Brain microvascular endothelial cell (primary cell): ENCODE measurements around the gene IL23A.

Experiments used
- DNase-seq: peaks from one replicate; pipeline ENCODE4 v3.0.0-alpha.2; 2020
- H3K27ac ChIP-seq: fragments of 250-450 bp; sonication (Bioruptor Pico); 2 replicates; pipeline ENCODE4 v1.5.1; 2020; ENCODE audit warnings: mild to moderate bottlenecking, moderate library complexity
- H3K27me3 ChIP-seq: fragments of 250-450 bp; sonication (Bioruptor Pico); replicated peaks from 2 replicates; pipeline ENCODE4 v1.5.1; 2020; ENCODE audit warnings: mild to moderate bottlenecking
- H3K36me3 ChIP-seq: fragments of 250-450 bp; sonication (Bioruptor Pico); replicated peaks from 2 replicates; pipeline ENCODE4 v1.5.1; 2020; ENCODE audit warnings: mild to moderate bottlenecking
- H3K4me3 ChIP-seq: 2 replicates; pipeline ENCODE4 v1.5.1; 2011; ENCODE audit warnings: low read depth, mild to moderate bottlenecking, control low read depth, low read length, moderate library complexity
- in situ Hi-C: cut with HindIII; loops from 2 replicates; pipeline ENCODE4 v1.10.0; 2017; ENCODE audit warnings: low sequenced_read_pairs, low pct_ligation_motif_present
- TF ChIP-seq, protein P1 (sequence below): IDR thresholded peaks from 2 replicates; pipeline ENCODE4 v1.5.1; 2011; ENCODE audit warnings: low read depth, mild to moderate bottlenecking, moderate library complexity, low read length, control low read depth, inconsistent platforms; ENCODE audit errors: missing control alignments

The IL23A gene

DNA sequence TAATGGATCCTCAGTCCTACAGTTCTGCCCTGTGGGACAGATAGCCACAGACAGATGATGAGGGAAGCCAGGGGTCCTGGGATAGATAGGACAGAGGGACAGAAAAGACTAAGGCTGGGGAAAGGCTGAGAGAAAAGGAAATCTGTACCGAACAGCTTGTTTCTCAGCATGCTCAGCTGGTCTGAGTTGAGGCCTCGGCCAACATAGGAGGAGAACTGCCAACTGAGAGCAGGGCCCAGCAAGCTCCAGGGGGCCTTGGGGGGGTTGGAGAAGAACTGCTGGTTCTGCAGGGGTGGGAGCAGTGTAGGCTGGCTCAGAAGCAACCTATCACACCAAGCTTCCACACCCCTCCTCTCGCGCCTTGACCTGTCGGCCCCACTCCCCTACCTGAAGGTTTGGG, 10.1 kb downstream of the IL23A start:
- no peaks in the 10 kb centered on the region for H3K27me3 ChIP-seq
- in situ Hi-C loops = no loop called here
- TF ChIP-seq, protein P1, sequence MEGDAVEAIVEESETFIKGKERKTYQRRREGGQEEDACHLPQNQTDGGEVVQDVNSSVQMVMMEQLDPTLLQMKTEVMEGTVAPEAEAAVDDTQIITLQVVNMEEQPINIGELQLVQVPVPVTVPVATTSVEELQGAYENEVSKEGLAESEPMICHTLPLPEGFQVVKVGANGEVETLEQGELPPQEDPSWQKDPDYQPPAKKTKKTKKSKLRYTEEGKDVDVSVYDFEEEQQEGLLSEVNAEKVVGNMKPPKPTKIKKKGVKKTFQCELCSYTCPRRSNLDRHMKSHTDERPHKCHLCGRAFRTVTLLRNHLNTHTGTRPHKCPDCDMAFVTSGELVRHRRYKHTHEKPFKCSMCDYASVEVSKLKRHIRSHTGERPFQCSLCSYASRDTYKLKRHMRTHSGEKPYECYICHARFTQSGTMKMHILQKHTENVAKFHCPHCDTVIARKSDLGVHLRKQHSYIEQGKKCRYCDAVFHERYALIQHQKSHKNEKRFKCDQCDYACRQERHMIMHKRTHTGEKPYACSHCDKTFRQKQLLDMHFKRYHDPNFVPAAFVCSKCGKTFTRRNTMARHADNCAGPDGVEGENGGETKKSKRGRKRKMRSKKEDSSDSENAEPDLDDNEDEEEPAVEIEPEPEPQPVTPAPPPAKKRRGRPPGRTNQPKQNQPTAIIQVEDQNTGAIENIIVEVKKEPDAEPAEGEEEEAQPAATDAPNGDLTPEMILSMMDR = no peak
- no peak for DNase-seq
- H3K4me3 ChIP-seq = no peak overlapping the region
- no peak overlapping the region for H3K27ac ChIP-seq
- H3K36me3 ChIP-seq = peaks cover 84% of the 10 kb centered on the region

DNA sequence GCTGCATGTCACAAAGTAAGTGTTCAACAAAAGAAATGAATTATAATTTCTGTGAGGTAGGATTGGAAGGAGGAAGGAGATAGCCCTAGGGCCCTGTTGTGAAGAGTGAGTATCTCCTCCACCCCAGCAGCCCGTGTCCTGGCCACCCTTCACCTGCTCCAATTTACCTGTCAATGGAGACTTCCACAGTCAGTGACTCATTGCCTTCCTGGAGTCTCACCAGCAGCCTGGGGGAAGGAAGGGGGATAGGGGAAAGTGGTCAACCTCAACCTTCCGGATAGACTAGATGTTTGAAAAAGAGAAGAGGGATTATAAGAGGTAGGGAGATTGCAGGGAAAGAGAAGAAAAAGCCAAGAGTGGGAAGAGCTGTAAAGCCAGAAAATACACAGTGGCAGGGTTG, 12.0 kb downstream of the IL23A start:
- Histone ChIP-seq H3K27ac (no peak overlapping the region), H3K4me3 (no peak overlapping the region), H3K27me3 (no peaks in the 10 kb centered on the region), H3K36me3 (peaks cover 87% of the 10 kb centered on the region)
- no peak for DNase-seq
- in situ Hi-C loops = no loop called here
- TF ChIP-seq, protein P1 = no peak

DNA sequence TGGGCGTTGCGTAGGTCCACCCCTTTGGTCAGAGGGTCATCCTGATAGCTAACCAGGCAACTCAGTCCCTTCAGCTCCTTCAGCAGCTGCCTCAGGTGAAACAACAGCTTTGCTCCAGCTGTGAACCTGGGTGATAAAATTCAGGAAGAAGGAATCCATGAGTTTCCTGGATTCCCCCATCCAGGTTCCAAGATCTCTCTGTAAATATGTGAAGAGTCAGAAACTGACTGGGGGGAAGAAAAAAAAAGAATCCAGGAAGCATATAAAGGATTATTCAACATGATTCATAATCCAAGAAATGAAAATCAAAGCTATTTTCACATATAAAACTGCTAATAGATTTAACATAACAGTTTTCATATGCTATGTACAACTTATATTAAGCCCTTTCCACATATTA, 12.6 kb downstream of the IL23A start:
- in situ Hi-C loops = no loop called here
- Histone ChIP-seq H3K27ac (no peak overlapping the region), H3K36me3 (peaks cover 89% of the 10 kb centered on the region)

DNA sequence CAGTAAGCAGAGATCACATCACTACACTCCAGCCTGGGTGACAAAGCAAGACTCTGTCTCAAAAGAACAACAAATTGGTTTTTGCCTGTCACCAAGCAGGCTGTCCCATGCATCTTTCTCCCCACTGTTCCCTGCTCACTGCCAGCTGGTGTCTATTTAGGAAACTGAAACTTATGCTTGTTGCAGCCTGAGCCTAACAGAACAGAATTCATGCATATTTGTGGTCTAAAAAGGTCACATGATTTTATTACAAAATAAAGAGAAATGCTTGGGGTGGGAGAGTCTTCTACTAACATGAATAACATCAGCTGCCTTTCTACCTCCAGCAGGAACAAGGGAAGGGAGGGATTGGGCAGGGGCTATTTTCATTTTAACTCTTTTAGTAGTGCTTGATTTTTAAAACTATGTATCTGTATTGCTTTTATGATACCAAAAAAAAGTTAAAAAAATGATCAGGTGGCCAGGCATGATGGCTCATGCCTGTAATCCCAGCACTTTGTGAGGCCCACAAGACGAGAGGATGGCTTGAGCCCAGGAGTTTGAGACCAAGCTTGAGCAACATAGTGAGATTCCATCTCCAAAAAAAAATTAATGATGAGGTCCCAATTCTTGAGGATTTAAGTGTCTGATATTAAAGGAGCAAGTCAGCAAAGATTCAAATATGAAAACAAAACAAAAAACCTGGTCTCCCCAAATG, 20.3 kb downstream of the IL23A start:
- in situ Hi-C loops = no loop called here

More for the DNA sequence above, 12.6 kb downstream of the IL23A start:
- DNase-seq = no peak
- no peaks in the 10 kb centered on the region for H3K27me3 ChIP-seq
- TF ChIP-seq, protein P1 = no peak
- H3K4me3 ChIP-seq = no peak overlapping the region

DNA sequence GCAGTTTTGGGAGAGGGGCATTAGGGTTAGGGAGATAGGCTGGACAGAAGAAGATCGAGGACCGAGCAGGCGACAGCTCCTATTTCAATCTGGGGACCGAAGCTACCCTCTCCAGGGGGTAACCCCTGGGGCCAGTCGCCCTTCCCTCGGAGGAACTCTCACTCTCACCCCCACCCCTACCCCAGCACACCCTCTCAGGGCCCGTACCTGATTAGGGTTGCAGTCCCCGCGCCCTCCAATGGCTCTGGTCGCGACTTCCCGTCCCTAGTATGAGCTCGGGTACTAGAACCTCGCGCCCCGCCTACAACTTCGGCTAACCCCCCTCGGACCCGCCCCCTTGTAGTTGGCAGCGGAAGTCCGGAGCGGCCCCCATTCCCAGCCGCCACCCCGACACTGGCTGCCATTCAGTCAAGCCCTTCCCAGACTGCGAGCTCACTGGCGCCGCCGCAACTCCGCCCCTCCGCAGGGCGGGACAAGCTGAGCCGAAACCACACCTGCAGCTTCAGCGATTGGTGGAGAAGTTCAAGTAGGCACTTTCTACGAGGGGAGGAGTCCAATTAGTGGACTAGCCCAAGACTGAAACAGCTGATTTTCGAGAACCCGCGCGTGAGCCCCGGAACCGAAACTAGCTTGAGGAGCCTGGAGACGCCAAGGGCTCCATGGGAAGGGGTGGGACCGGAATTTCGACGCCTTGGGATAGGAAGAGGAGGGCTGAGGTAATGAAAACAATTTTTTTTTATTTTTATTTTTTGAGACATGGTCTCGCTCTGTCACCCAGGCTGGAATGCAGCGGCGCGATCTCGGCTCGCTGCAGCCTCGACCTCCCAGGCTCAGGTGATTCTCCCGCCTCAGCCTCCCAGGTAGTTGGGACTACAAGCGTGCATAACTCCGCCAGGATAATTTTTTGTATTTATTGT, 21.4 kb downstream of the IL23A start, which contains the start of gene STAT2:
Gene STAT2 (minus strand): TSS at position 257 of the 917 bp plus-strand sequence. CDS start 3,536 bp downstream, outside the sequence.
- Histone ChIP-seq H3K36me3 (peaks cover 13% of the 10 kb centered on the region), H3K27ac (peak within 1 kb of the TSS; percentile 82), H3K27me3 (no peaks in the 10 kb centered on the region), H3K4me3 (peak within 1 kb of the TSS; percentile 97)
- TF ChIP-seq, protein P1 = no peak
- in situ Hi-C loops = no loop called here
- peak; percentile 100 for DNase-seq

More for the DNA sequence above, 20.3 kb downstream of the IL23A start:
- peak; percentile 55 for DNase-seq
- Histone ChIP-seq H3K27me3 (no peaks in the 10 kb centered on the region), H3K36me3 (peaks cover 24% of the 10 kb centered on the region), H3K27ac (peak overlapping the region; percentile 60), H3K4me3 (peak overlapping the region; percentile 97)
- TF ChIP-seq, protein P1 = no peak
